DMS79 treated with DMSO at 0.1 percent for 48 hours (cell line): Measurements from ENCODE around the gene ELF1.

Experiments used
- DNase-seq: peaks from one replicate; lab custom pipeline; 2025; lab: John Stamatoyannopoulos, UW

The ELF1 gene

GRCh38 chr13:41019011-41019487, at the start of gene ELF1:
Gene ELF1, minus strand, starts transcription at chr13:41019316. Its CDS starts 37,262 bp downstream, at chr13:40982054.
- peak; percentile 36 for DNase-seq

DNA sequence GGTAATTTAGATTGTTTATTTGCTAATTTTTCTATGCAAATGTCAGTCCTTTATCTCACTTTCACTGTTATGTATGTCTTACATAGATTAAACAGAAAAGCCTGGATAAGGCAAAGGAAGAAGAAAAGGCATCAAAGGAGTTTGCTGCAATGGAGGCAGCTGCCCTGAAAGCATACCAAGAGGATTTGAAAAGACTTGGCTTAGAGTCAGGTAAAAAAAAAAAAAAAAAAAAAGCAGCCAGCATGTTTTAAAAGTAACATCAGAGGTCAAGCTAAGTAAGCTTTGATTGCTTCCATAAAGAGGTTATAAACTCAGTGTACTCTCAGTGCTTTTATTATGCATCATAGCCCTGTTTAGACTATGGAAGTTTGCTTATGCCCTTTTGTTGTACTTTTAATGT, 46.0 kb upstream of the ELF1 start:
- no peak for DNase-seq

DNA sequence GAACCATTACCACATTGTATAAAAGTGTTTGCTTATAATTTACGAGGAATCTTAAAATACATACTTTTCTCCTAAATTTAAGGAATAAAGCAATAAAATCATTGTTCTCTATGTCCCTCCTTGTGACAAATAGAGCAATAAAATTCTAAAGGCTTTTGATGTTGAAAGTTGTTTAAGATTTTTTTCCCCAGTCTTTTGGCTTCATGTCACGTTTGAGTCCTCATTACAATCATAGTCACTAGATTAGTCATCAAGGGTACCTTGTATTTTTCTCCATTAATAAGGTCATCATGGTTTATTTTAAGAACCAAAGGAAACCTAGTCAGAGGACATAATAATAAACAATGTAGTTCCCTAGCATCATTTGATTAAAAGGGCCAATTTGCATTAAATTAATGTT, 45.4 kb upstream of the ELF1 start:
- no peak for DNase-seq

DNA sequence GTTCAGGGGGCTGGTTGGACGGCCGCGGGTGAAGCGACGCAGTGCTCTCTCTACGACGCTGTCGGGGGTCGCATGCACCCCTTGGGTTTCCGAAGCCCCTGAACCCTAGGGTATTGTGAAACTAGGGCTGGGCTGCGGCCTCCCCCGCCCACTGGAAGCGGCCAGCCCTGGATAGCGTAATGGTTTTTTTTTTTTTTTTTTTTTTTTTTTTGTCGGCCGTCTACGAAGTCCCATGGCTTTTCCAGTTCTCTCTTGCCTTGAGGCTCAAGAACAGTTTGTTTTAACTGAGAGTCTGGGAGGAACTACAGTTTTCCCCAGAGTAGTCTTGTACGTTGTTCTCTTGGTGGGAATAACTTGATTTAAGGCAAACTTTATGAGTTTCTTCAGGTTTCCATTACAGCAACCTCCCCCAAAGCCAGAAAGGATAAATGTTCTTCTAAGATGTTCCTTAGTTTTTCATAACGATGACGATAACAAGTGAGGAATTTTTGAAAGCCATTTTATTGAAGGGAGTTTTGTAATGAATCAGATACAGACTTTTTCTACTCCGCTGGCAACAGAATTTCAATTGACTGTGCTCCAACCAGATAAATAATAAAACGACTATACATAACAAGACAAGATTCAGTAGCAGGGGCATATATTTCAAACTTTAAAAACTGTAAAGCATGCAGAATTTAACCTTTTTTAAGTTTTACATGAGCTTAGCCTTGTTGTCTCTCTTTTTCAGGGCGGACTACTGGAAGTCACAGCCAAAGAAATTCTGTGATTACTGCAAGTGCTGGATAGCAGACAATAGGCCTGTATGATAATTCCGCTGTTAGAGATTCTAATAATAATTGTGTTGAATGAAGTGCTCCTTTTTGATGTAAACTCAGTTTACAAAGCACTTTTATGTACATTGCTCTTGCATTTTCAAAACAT, 43.1 kb upstream of the ELF1 start:
- DNase-seq = peak; percentile 41

DNA sequence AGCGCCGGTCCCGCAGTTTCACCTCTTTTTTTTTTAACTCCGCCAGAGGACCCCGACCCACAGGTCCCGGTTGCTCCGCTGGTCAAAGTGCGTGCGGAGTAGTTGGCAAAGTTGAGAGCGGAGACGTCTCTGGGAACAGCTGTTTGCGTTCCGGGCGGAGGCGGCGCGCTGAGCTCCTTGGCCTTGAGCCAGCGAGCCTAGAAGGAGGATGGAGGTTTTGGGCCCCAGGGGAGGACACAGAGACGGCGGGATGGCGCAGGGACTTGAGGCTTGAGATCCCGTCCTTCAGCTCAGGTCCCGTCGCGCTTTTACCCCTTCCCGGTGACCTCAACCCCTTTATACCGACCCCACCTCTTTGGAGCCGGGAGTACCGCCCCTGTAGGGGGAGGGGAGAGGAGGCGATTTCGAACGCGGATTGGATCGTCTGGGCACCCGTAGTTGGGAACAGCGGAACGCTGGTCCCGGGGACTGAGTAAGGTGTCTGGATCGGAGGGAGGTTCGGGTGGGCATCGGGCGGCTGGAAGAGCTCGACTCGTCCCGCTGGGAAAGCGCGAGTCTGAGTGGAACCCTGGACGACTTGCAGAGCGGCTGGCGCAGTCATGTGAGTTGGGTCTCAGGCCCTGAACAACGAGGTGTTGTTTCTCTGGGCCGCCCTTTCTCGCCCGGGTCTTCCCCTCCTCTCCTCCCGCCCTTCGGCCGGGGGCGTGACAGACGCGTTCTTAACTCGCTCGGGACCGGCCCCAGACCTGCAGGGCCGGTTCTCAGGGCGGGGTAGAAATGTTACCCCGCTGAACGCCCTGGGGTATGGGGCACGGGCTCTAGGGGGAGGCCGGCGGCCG, 42.2 kb upstream of the ELF1 start, which contains the start of gene WBP4:
Gene WBP4, plus strand, starts transcription at position 435 of the 839 bp plus-strand sequence. Its CDS starts 165 bp downstream, at position 600.
- peak; percentile 85 for DNase-seq

DNA sequence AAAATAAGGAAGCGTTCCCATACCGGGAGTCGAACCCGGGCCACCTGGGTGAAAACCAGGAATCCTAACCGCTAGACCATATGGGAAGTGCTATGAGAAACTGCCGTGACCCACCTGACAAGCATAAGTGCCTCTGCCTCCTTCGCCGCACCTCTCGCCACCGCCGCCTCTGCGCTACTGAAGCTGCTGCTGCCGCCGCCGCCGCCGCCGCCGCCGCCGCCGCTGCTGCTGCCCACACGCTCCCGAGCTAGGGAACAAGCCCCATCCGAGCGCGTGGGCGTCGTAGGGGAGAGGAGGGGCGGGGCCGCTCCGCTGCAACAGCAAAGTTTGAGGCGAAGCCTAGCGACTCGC, 41.6 kb upstream of the ELF1 start:
- peak; percentile 80 for DNase-seq

GRCh38 chr13:41060082-41060723, 41.1 kb upstream of the ELF1 start:
- peak; percentile 80 for DNase-seq

DNA sequence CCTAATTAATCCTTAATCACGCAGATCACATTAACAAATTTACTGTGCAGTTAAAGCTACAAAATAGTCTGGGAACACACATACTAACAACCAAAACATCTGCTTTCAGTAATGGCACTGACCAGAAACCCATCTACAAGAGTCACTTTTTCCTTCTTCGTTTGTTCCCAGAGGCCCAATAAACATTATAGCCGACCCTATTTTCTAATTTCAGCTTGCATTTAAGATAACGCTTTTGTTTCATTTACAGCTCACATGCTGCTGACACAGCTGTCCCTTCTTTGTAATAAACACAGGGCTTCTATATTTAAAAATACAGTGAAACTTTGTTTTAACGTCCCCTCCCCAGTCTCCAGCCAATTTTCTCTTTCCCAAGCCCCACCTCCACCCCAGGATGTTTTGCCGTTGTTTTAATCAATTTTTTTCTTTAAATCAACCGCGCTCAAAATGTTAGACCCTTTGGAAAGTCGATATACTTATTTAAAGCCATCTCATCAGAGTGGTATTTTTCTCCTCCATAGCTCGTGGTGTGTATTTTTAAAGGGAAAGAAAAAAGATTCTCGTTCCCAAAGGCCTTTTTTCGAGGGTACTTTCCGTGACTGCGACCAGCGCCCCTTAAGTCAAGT, 40.5 kb upstream of the ELF1 start:
- peak; percentile 38 for DNase-seq

DNA sequence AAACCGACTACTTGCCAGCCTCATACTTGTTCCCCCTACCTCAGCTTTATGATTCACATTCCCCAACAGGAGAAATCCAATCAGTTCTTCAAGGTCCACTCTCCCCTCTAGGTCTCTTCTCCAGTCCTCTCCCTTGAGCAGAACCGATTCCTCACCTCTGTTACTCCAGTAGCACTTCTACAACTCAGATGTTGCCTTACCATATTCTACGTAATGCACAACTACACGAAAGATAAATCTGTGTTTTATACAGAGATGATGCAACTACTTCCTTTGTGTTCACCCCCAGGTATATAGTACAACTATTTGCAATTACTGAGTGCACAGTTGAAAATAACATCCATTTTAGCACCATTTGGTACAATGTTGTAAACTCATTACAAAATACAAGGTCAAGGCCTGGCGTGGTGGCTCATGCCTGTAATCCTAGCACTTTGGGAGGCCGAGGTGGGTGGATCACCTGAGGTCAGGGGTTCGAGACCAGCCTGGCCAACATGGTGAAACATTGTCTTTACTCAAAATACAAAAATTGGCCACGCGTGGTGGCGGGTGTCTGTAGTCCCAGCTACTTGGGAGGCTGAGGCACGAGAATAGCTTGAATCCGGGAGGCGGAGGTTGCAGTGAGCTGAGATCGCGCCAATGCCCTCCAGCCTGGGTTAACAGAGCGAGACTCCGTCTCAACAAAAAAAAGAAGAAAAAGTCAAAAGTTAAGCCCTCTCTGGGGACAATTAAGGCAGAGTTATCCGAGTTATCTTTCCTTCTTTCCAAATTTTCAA, 39.4 kb upstream of the ELF1 start:
- no peak for DNase-seq

DNA sequence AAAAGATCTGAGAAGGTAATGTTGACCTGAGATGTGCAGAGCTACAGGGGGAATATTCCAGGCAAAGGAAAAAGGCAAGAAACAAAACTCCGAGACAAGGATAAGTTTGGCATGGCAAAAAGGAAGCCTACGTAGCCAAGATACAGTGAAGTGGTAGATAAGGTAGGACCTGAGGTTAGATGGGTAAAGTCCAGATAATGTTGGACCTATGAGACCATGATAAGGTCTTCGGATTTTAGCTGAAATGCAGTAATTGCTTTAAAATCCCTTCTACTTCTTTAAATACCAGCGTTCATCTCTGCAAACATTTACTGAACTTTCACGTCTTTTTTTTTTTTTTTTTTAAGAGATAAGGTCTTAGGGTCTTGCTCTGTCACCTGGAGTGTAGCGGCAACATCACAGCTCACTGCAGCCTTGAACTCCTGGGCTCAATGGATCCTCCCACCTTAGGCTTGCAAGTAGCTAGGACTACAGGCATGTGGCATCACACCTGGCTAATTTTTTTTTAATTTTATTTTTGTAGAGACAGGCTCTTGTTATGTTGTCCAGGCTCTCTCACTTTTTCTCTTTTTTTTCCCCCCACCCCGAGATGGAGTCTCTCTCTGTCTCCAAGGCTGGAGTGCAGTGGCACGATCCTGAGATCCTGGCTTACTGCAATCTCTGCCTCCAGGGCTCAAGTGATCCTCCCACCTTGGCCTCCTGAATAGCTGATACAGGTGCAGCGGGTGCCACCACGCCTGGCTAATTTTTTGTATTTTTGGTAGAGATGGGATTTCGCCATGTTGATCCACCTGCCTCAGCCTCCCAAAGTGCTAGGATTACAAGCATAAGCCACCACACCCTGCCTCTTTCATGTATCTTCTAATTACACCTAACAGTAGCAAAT, 38.0 kb upstream of the ELF1 start:
- DNase-seq = no peak

DNA sequence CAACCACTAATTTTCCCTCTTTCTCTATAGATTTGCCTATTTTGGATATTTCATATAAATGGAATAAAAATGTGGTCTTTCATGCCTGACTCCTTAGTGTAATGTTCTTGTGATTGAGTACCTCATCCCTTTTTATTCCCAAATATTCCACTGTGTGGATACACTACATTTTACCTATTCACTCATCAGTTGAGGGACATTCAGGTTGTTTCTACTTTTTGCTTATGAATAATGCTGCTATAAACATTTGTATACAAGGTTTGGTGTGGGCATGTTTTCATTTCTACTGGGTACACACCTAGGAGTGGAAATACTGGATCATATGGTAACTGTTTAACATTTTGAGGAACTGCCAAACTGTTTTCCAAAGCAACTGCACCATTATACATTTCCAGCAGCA, 37.1 kb upstream of the ELF1 start:
- no peak for DNase-seq

GRCh38 chr13:41054919-41055619, 36.0 kb upstream of the ELF1 start:
- no peak for DNase-seq

- DNase-seq = peak; percentile 10
Measured at GRCh38 chr13:41054212-41054877, 35.2 kb upstream of the ELF1 start.

GRCh38 chr13:41053384-41053826, 34.3 kb upstream of the ELF1 start:
- DNase-seq = no peak

DNA sequence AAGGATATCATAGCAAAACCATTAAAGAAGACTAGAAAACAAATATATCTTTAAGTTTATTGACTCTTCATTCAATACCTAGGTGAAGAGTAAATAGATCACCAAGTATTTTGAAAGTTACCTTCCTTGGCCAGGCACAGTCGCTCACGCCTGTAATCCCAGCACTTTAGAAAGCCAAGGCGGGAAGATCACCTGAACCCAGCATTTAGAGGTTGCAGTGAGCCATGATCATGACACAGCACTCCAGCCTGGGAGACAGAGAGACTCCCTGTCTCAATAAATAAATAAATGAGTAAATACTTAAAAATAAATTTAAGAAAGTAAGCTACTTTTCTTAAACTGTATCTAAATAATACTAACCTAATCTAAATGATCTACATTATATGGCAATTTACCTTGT, 33.3 kb upstream of the ELF1 start:
- DNase-seq = no peak

- DNase-seq = no peak
Measured at GRCh38 chr13:41049480-41050440, 30.6 kb upstream of the ELF1 start.

DNA sequence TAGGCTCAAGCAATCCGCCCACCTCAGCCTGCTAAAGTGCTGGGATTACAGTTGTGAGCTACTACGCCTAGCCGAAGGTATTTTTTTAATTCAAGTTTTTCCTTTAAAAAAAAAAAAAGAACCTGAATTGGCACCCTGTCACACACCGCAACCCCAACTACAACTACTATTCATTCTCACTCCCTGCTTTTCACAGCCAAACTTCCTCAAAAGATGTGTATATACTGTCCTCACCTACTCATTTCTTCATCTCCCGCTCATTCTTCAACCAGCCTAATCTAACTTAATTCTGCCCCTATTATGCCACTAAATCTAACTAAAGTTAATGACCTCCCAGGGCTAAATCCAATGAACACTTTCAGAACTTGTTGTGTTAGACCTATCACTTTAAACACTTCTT, 29.5 kb upstream of the ELF1 start:
- DNase-seq = no peak
